ENCODE results near the gene MAL. TPM values are rescaled to one million over a fixed set of nuclear protein-coding genes. Genes with fewer than 3 reads are reported as not detected.

The MAL gene
- total RNA-seq, 1 donor from 2014 or later = 63.8 TPM

DNA sequence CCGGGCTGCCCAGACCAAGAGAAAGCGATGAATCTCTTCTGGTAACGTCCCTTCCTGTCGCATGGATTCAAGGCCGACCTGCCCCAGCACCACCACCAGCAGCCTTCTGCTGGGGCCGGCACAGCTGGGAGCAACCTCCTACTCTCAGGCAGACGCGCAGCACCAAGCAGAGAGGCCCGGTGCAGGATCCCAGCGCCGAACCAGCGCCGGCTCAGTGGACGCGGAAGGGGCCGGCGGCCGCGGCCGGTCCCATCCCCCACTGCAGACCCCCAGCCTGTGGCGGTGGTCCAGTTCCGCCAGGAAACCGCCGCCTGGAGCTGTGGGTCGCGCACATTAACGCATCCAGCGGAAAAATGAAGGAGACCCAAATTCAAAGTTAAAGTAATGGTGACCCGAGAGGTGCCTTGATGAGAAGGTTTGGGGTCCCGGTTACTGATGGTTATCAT lies 525 bp upstream of the MAL start:
- TF ChIP-seq, protein P1, sequence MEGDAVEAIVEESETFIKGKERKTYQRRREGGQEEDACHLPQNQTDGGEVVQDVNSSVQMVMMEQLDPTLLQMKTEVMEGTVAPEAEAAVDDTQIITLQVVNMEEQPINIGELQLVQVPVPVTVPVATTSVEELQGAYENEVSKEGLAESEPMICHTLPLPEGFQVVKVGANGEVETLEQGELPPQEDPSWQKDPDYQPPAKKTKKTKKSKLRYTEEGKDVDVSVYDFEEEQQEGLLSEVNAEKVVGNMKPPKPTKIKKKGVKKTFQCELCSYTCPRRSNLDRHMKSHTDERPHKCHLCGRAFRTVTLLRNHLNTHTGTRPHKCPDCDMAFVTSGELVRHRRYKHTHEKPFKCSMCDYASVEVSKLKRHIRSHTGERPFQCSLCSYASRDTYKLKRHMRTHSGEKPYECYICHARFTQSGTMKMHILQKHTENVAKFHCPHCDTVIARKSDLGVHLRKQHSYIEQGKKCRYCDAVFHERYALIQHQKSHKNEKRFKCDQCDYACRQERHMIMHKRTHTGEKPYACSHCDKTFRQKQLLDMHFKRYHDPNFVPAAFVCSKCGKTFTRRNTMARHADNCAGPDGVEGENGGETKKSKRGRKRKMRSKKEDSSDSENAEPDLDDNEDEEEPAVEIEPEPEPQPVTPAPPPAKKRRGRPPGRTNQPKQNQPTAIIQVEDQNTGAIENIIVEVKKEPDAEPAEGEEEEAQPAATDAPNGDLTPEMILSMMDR (conservative IDR thresholded peaks at IDR 0.05; ENCODE audit: low read depth, low read length) = no peak
- peak overlapping the region; percentile 63 for H3K4me3 ChIP-seq (ENCODE audit: low read depth, low read length)
- DNase-seq (ENCODE audit: low read depth) = no peak

- no peak for DNase-seq (ENCODE audit: low read depth)
- TF ChIP-seq, protein P1 (conservative IDR thresholded peaks at IDR 0.05; ENCODE audit: low read depth, low read length) = no peak
- peak overlapping the region; percentile 63 for H3K4me3 ChIP-seq (ENCODE audit: low read depth, low read length)
Measured at GRCh38 chr2:95026471-95027368, 1.2 kb downstream of the MAL start.

GRCh38 chr2:95027369-95027720 lies 1.8 kb downstream of the MAL start:
- TF ChIP-seq, protein P1 (conservative IDR thresholded peaks at IDR 0.05; ENCODE audit: low read depth, low read length) = no peak
- H3K4me3 ChIP-seq (ENCODE audit: low read depth, low read length) = peak overlapping the region; percentile 63
- DNase-seq (ENCODE audit: low read depth) = no peak

- H3K4me3 ChIP-seq (ENCODE audit: low read depth, low read length) = no peak overlapping the region
- TF ChIP-seq, protein P1 (conservative IDR thresholded peaks at IDR 0.05; ENCODE audit: low read depth, low read length) = no peak
- DNase-seq (ENCODE audit: low read depth) = no peak
Measured at GRCh38 chr2:95029898-95030341, 4.4 kb downstream of the MAL start.

GRCh38 chr2:95030496-95030895 lies 5.0 kb downstream of the MAL start:
- no peak overlapping the region for H3K4me3 ChIP-seq (ENCODE audit: low read depth, low read length)
- DNase-seq (ENCODE audit: low read depth) = no peak
- TF ChIP-seq, protein P1 (conservative IDR thresholded peaks at IDR 0.05; ENCODE audit: low read depth, low read length) = no peak

DNA sequence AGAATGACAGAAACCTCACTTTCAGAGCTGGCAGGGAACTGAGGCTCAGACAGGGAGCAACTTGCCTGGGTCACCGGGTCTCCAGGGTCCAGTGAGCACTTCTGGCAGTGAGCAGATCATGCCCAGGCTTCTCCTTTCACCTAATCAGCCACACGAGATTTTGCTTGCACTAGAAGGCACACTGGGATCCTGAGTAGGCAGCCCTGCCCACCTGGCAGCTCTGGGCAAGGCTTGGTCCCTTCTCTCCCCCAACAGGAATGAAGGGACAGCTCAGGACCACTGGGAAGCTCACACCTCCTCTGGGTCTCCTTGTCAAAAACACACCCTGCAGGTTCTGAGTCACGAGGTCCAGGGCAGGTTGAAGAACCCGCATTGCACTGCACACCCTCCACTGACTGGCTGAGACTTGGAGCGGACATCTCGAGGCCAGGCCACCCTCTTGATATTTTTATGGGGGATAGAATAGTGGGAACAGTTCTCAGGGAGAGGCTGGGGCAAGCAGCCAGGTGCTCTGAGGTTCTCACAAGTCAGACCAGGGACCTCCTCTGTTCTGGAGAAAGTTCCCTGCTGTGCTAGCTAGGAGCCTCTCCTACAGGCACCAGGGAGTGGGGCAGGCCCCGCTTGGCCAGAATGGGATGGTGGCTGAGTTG lies 5.7 kb downstream of the MAL start:
- no peak overlapping the region for H3K4me3 ChIP-seq (ENCODE audit: low read depth, low read length)
- TF ChIP-seq, protein P1 (conservative IDR thresholded peaks at IDR 0.05; ENCODE audit: low read depth, low read length) = no peak
- DNase-seq (ENCODE audit: low read depth) = no peak
